Mesendoderm (in vitro differentiated cells): ENCODE results near the gene POLR3F. TPM values are rescaled to one million over a fixed set of nuclear protein-coding genes. Genes with fewer than 3 reads are reported as not detected.

ENCODE experiments used
- DNase-seq: peaks from one replicate; pipeline ENCODE4 v3.0.0; 2013
- H2AK5ac ChIP-seq: 2 replicates; pipeline ENCODE4 v1.6.1; 2013; ENCODE audit warnings: low read length, inconsistent platforms
- H2BK120ac ChIP-seq: 2 replicates; pipeline ENCODE4 v1.6.1; 2013; ENCODE audit warnings: low read depth, mild to moderate bottlenecking, low read length, moderate library complexity, mixed read lengths
- H2BK15ac ChIP-seq: replicated peaks from 2 replicates; pipeline ENCODE4 v1.6.1; 2013; ENCODE audit warnings: low read depth, mild to moderate bottlenecking, moderate library complexity
- H2BK5ac ChIP-seq: 2 replicates; pipeline ENCODE4 v1.6.1; 2013; ENCODE audit warnings: low read length, inconsistent platforms
- H3K18ac ChIP-seq: 2 replicates; pipeline ENCODE4 v1.6.1; 2013; ENCODE audit warnings: mild to moderate bottlenecking, low read length, mixed read lengths
- H3K23ac ChIP-seq: one replicate; pipeline ENCODE4 v1.6.1; 2013; ENCODE audit warnings: low read length
- H3K27ac ChIP-seq: 2 replicates; pipeline ENCODE4 v1.5.1; 2013; ENCODE audit warnings: low read depth, mild to moderate bottlenecking, inconsistent platforms, low read length, moderate library complexity
- H3K27me3 ChIP-seq: 2 replicates; pipeline ENCODE4 v1.6.1; 2013; ENCODE audit warnings: low read length, control low read depth, mild to moderate bottlenecking, inconsistent platforms; ENCODE audit not compliant: insufficient read depth, poor library complexity
- H3K36me3 ChIP-seq: 2 replicates; pipeline ENCODE4 v1.6.1; 2013; ENCODE audit warnings: low read length, inconsistent platforms; ENCODE audit not compliant: control insufficient read depth, insufficient read depth
- H3K4ac ChIP-seq: one replicate; pipeline ENCODE4 v1.6.1; 2013; ENCODE audit warnings: low read depth, mild to moderate bottlenecking, low read length, moderate library complexity
- H3K4me1 ChIP-seq: 2 replicates; pipeline ENCODE4 v1.6.1; 2013; ENCODE audit warnings: low read depth, low read length, inconsistent platforms; ENCODE audit not compliant: control insufficient read depth
- H3K4me2 ChIP-seq: 2 replicates; pipeline ENCODE4 v1.6.1; 2013; ENCODE audit warnings: low read length
- H3K4me3 ChIP-seq: 2 replicates; pipeline ENCODE4 v1.5.1; 2013; ENCODE audit warnings: mild to moderate bottlenecking, low read length
- H3K56ac ChIP-seq: one replicate; pipeline ENCODE4 v1.6.1; 2013; ENCODE audit warnings: low read length
- H3K79me1 ChIP-seq: 2 replicates; pipeline ENCODE4 v1.6.1; 2013; ENCODE audit warnings: low read length, inconsistent platforms
- H3K79me2 ChIP-seq: 2 replicates; pipeline ENCODE4 v1.6.1; 2013; ENCODE audit warnings: mild to moderate bottlenecking, low read length; ENCODE audit not compliant: control insufficient read depth, insufficient read depth
- H3K9ac ChIP-seq: 2 replicates; pipeline ENCODE4 v1.6.1; 2013; ENCODE audit warnings: low read length, inconsistent platforms
- H4K5ac ChIP-seq: one replicate; pipeline ENCODE4 v1.6.1; 2013; ENCODE audit warnings: low read length
- H4K8ac ChIP-seq: one replicate; pipeline ENCODE4 v1.6.1; 2013; ENCODE audit warnings: low read depth, mild to moderate bottlenecking, control low read depth, low read length, moderate library complexity
- WGBS: extraction: QIAGEN DNeasy Blood & Tissue Kit; methylation state at CpG from one replicate; pipeline ENCODE4 v1.1.7; 2013; ENCODE audit warnings: low lambda C conversion rate, missing lambda C conversion rate; ENCODE audit not compliant: insufficient coverage; ENCODE audit errors: extremely low coverage; 5-methylcytosine and 5-hydroxymethylcytosine counted together
- polyA plus RNA-seq, 2 experiments: library from polyadenylated mRNA; stranded (reverse); fragments of 200-250 nt; gene quantifications; one replicate each; pipeline ENCODE4 v1.2.3, GENCODE V29; 2013

POLR3F gene, protein sequence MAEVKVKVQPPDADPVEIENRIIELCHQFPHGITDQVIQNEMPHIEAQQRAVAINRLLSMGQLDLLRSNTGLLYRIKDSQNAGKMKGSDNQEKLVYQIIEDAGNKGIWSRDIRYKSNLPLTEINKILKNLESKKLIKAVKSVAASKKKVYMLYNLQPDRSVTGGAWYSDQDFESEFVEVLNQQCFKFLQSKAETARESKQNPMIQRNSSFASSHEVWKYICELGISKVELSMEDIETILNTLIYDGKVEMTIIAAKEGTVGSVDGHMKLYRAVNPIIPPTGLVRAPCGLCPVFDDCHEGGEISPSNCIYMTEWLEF
- 14.1 TPM for polyA plus RNA-seq (2013, experiment 1 of 2)
- 14.9 TPM for polyA plus RNA-seq (2013, experiment 2 of 2)

DNA sequence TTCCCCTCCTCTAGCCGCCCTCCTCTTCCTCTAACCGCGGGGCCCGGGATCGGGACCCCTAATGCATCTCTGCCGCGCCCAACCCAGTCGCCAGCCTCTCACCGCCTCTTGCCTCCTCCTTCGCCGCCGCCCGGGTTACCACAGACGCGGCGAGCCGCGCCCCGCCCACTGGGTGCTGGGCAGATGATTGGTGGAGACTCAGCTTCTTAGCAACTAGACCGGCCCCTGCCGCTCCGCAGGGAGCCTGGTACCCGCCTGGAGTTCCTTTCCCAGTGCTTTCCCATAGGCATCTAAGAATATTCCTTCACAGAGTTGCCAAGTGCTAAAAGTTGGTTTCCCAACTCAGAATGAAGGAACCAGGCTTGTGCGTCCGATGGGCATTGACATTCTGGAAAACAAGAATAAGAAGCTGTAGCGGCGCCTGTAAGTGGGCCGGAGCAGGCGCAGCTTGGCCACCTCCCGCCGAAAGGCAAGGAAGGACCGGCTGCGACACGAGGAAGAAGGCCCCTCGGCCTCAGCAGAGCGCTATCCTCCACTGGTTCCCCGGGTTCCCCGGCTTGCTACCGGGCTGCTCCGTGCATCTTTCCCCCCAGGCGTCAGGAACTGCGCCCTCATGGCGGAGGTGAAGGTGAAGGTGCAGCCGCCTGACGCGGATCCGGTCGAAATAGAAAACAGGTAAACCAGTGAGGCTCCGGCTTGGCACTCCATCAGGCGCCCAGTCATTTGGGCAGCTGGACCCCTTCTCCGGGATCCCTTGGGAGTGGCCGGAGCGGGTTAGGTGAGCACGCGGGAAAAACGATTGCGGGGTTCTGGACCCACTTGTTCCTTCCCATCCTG is at the start of gene POLR3F, which contains the start of gene DZANK1:
Gene POLR3F, plus strand, starts transcription at position 497 of the 837 bp plus-strand sequence. Its CDS starts 117 bp downstream, at position 614.
Gene DZANK1, minus strand, starts transcription at position 137 of the 837 bp plus-strand sequence. CDS start 1,672 bp downstream, outside the sequence.
- H3K79me2 ChIP-seq: peaks cover 12% of the 10 kb centered on the region
- H3K23ac ChIP-seq: no peak within 1 kb of the TSS
- peak within 1 kb of the TSS; percentile 98 for H3K4me2 ChIP-seq
- H3K4me3 ChIP-seq: peak within 1 kb of the TSS; percentile 99
- H4K8ac ChIP-seq: peak within 1 kb of the TSS; percentile 58
- H3K18ac ChIP-seq: no peak within 1 kb of the TSS
- peaks cover 6% of the 10 kb centered on the region for H3K79me1 ChIP-seq
- no peak within 1 kb of the TSS for H2BK120ac ChIP-seq
- H3K56ac ChIP-seq: peak within 1 kb of the TSS; percentile 98
- H3K4me1 ChIP-seq: no peaks in the 10 kb centered on the region
- no peak within 1 kb of the TSS for H4K5ac ChIP-seq
- H3K27ac ChIP-seq: no peak within 1 kb of the TSS
- no peak within 1 kb of the TSS for H2BK5ac ChIP-seq
- no peak within 1 kb of the TSS for H3K4ac ChIP-seq
- no peaks in the 10 kb centered on the region for H3K27me3 ChIP-seq
- peak within 1 kb of the TSS; percentile 30 for H2AK5ac ChIP-seq
- H2BK15ac ChIP-seq: no peak within 1 kb of the TSS
- H3K9ac ChIP-seq: peak within 1 kb of the TSS; percentile 97
- H3K36me3 ChIP-seq: no peaks in the 10 kb centered on the region
- DNase-seq: peak; percentile 99
- WGBS: no CpG with 5 or more reads among the region's 57 CpGs

DNA sequence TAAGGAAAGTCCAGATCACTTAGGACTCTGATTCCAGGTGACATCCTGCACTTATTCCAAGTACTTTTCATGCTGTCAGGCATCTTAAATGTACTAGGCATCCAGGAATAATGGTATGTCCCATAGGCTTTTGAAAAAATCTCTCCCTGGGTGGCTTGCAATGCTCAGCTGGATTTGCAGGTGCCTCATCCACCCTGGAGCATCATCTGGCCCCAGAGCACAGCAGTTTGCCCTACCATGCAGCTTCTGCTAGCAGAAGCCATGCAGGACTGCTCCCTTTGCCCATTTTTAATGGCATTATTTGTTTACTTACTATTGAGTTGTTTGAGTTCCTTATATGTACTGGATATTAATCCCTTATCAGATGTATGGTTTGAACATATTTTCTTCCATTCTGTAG is 45.6 kb upstream of the POLR3F start:
- H3K79me2 ChIP-seq: no peaks in the 10 kb centered on the region
- H3K27me3 ChIP-seq: no peaks in the 10 kb centered on the region
- H3K4me2 ChIP-seq: no peak overlapping the region
- no peak overlapping the region for H3K4me3 ChIP-seq
- no peak overlapping the region for H3K9ac ChIP-seq
- H2BK15ac ChIP-seq: no peak overlapping the region
- H4K5ac ChIP-seq: no peak overlapping the region
- H2BK120ac ChIP-seq: no peak overlapping the region
- H3K4me1 ChIP-seq: no peaks in the 10 kb centered on the region
- no peak overlapping the region for H2BK5ac ChIP-seq
- H2AK5ac ChIP-seq: no peak overlapping the region
- H3K27ac ChIP-seq: no peak overlapping the region
- H3K18ac ChIP-seq: no peak overlapping the region
- H3K79me1 ChIP-seq: no peaks in the 10 kb centered on the region
- H3K4ac ChIP-seq: no peak overlapping the region
- H3K36me3 ChIP-seq: no peaks in the 10 kb centered on the region
- DNase-seq: no peak
- no peak overlapping the region for H4K8ac ChIP-seq
- no peak overlapping the region for H3K56ac ChIP-seq
- H3K23ac ChIP-seq: no peak overlapping the region

GRCh38 chr20:18427214-18427613 is 40.0 kb upstream of the POLR3F start:
- Histone ChIP-seq H3K56ac (no peak overlapping the region), H3K79me1 (no peaks in the 10 kb centered on the region), H3K4me1 (no peaks in the 10 kb centered on the region), H2AK5ac (no peak overlapping the region), H3K4ac (no peak overlapping the region), H2BK15ac (no peak overlapping the region), H4K8ac (peak overlapping the region; percentile 15), H4K5ac (no peak overlapping the region), H3K9ac (no peak overlapping the region), H3K4me2 (no peak overlapping the region), H2BK5ac (no peak overlapping the region), H3K27me3 (no peaks in the 10 kb centered on the region), H3K79me2 (no peaks in the 10 kb centered on the region), H3K18ac (no peak overlapping the region), H3K36me3 (no peaks in the 10 kb centered on the region), H3K23ac (no peak overlapping the region), H2BK120ac (no peak overlapping the region), H3K4me3 (no peak overlapping the region), H3K27ac (no peak overlapping the region)
- no CpG with 5 or more reads among the region's 2 CpGs for WGBS
- no peak for DNase-seq

- Histone ChIP-seq H3K4ac (no peak overlapping the region), H3K27me3 (no peaks in the 10 kb centered on the region), H3K9ac (no peak overlapping the region), H3K56ac (no peak overlapping the region), H2BK15ac (no peak overlapping the region), H3K27ac (no peak overlapping the region), H4K8ac (no peak overlapping the region), H3K79me1 (no peaks in the 10 kb centered on the region), H2BK5ac (no peak overlapping the region), H3K18ac (no peak overlapping the region), H3K36me3 (no peaks in the 10 kb centered on the region), H2BK120ac (no peak overlapping the region), H2AK5ac (no peak overlapping the region), H3K79me2 (no peaks in the 10 kb centered on the region), H3K23ac (no peak overlapping the region), H3K4me1 (no peaks in the 10 kb centered on the region), H4K5ac (no peak overlapping the region), H3K4me2 (no peak overlapping the region), H3K4me3 (no peak overlapping the region)
- WGBS: no CpG with 5 or more reads among the region's 3 CpGs
- DNase-seq: no peak
These were observed 38.6 kb upstream of the POLR3F start for GRCh38 chr20:18428490-18429173.

DNA sequence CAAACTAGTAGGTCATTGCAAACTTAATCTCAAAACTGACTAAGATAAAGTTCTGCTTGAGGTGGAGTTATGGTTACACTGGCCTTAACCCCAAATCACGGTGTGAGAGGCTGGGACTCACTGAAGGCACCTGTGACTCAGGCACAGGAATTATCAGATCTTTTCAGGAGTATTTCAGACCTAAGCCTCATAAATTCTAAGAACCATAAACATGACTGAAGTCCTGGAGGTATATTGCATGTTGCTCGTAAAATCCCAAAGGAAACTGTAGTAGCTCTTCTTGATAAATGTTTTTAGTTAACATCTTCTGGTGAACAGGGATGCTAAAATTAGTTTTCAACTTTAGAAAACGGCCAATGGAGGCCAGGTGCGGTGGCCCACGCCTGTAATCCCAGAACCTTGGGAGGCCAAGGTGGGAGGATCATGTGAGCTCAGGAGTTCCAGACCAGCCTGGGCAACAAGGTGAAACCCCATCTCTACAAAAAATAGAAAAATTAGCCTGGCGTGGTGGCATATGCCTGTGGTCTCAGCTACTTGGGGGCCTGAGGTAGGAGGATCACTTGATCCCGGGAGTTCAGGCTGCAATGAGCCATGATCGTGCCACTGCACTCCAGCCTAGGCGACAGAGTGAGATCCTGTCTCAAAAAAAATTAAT is 36.9 kb upstream of the POLR3F start:
- Histone ChIP-seq H3K36me3 (no peaks in the 10 kb centered on the region), H2BK120ac (no peak overlapping the region), H3K9ac (no peak overlapping the region), H4K5ac (no peak overlapping the region), H4K8ac (no peak overlapping the region), H3K4me3 (no peak overlapping the region), H3K4ac (no peak overlapping the region), H3K79me1 (no peaks in the 10 kb centered on the region), H3K27me3 (no peaks in the 10 kb centered on the region), H3K27ac (no peak overlapping the region), H3K23ac (no peak overlapping the region), H3K56ac (no peak overlapping the region), H2AK5ac (no peak overlapping the region), H3K18ac (no peak overlapping the region), H3K79me2 (no peaks in the 10 kb centered on the region), H3K4me2 (no peak overlapping the region), H3K4me1 (no peaks in the 10 kb centered on the region), H2BK15ac (no peak overlapping the region), H2BK5ac (no peak overlapping the region)
- DNase-seq: no peak
- no CpG with 5 or more reads among the region's 9 CpGs for WGBS
